ENCODE measurements around the gene CHADL. TPM values are rescaled to one million over a fixed set of nuclear protein-coding genes. Genes with fewer than 3 reads are reported as not detected.
A peak's percentile ranks its signal among the peaks of the same experiment; 100 is the strongest.

CHADL gene
- total and polyA plus RNA-seq, 12 donors, result 0.15 to 21.9 (median 3.4) TPM

DNA sequence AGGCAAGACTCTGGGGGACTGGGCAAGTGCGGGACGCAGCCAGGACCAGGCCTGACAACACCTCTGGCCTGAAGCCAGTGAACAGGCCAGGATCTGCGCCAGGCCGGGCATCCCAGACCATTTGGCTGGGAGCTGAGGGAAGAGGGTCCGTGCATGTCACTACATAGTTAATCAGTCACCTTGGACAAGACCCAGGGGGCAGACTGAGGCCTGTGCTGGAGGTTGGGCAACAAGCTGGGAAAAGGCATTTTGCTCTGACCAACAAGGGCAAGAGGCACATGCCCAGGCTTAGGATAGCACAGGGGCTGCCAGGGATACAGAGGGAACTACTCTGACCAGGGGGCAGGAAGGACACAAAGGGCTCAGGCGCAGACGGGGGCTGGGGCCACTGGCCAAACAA, 7.0 kb upstream of the CHADL start:
- WGBS, 4 donors, result 72 to 82% (median 78%) methylated on average over 3 to 7 of the region's 7 CpGs

GRCh38 chr22:41245917-41246499, 5.3 kb upstream of the CHADL start:
- WGBS, 4 donors, result 87 to 89% (median 88%) methylated on average over 3 to 21 of the region's 21 CpGs
- no peak for TF ChIP-seq CTCF (IDR thresholded peaks at IDR 0.05)
- no peaks in the 10 kb centered on the region for H3K27me3 ChIP-seq
- no peaks in the 10 kb centered on the region for H3K9me3 ChIP-seq (replicated peaks in 1 of 3)
- no peak for DNase-seq
- peaks cover 0 to 12% of the 10 kb centered on the region in 2 donors for H3K4me1 ChIP-seq (replicated peaks in 1 of 2)
- intact Hi-C loops (cut with DNase I), result no loop called here
- no peak overlapping the region for H3K27ac ChIP-seq
- no peak overlapping the region for H3K4me3 ChIP-seq
- peaks cover 0 to 50% of the 10 kb centered on the region in 2 donors for H3K36me3 ChIP-seq (replicated peaks in 1 of 2)

More for the DNA sequence above, 7.0 kb upstream of the CHADL start:
- Histone ChIP-seq H3K27me3 (no peaks in the 10 kb centered on the region), H3K4me1 (replicated peaks in 1 of 2) (peaks cover 0 to 12% of the 10 kb centered on the region in 2 donors), H3K4me3 (no peak overlapping the region), H3K36me3 (replicated peaks in 1 of 2) (peaks cover 0 to 67% of the 10 kb centered on the region in 2 donors), H3K27ac (peak overlapping the region in 3 of 5 donors; percentile 43 to 49 (median 47)), H3K9me3 (replicated peaks in 1 of 3) (no peaks in the 10 kb centered on the region)
- DNase-seq, result peak in 5 of 7 donors; percentile 49 to 62 (median 51)
- no peak for TF ChIP-seq CTCF (IDR thresholded peaks at IDR 0.05)
- no peak for TF ChIP-seq POLR2A (IDR thresholded peaks at IDR 0.05)
- intact Hi-C loops (cut with DNase I), result no loop called here

- DNase-seq, result no peak
- Histone ChIP-seq H3K9me3 (replicated peaks in 1 of 3) (no peaks in the 10 kb centered on the region), H3K4me3 (no peak overlapping the region), H3K27ac (no peak overlapping the region), H3K4me1 (replicated peaks in 1 of 2) (peaks cover 0 to 4% of the 10 kb centered on the region in 2 donors), H3K36me3 (replicated peaks in 1 of 2) (peaks cover 0 to 24% of the 10 kb centered on the region in 2 donors), H3K27me3 (no peaks in the 10 kb centered on the region)
- intact Hi-C loops (cut with DNase I), result no loop called here
- no peak for TF ChIP-seq POLR2A (IDR thresholded peaks at IDR 0.05)
- TF ChIP-seq CTCF (IDR thresholded peaks at IDR 0.05), result no peak
- 92 to 99% (median 95%) methylated on average over 6 of the region's 6 CpGs for WGBS, 4 donors
These were observed 2.6 kb upstream of the CHADL start for GRCh38 chr22:41243361-41243760.

GRCh38 chr22:41242396-41243117, 1.8 kb upstream of the CHADL start:
- H3K36me3 ChIP-seq (replicated peaks in 1 of 2), result peaks cover 0 to 17% of the 10 kb centered on the region in 2 donors
- H3K9me3 ChIP-seq (replicated peaks in 1 of 3), result no peaks in the 10 kb centered on the region
- peaks cover 0 to 4% of the 10 kb centered on the region in 2 donors for H3K4me1 ChIP-seq (replicated peaks in 1 of 2)
- no peak overlapping the region for H3K27ac ChIP-seq
- H3K27me3 ChIP-seq, result no peaks in the 10 kb centered on the region
- TF ChIP-seq CTCF (IDR thresholded peaks at IDR 0.05), result no peak
- no peak for TF ChIP-seq POLR2A (IDR thresholded peaks at IDR 0.05)
- WGBS, 4 donors, result 82 to 88% (median 85%) methylated on average over 17 to 18 of the region's 18 CpGs
- DNase-seq, result no peak
- intact Hi-C loops (cut with DNase I), result no loop called here
- no peak overlapping the region for H3K4me3 ChIP-seq

Data from adrenal gland (tissue), 12 donors.